Measurements from ENCODE around the gene TIMM17A.

Gene TIMM17A

GRCh38 chr1:201983380-201983805 is 28.1 kb downstream of the TIMM17A start:
- no peak for DNase-seq (ENCODE audit: low spot score)

GRCh38 chr1:201984446-201984845 is 29.1 kb downstream of the TIMM17A start:
- no peak for DNase-seq (ENCODE audit: low spot score)

GRCh38 chr1:201985355-201985754 is 30.1 kb downstream of the TIMM17A start:
- DNase-seq (ENCODE audit: low spot score), result no peak

- DNase-seq (ENCODE audit: low spot score), result no peak
Observed at GRCh38 chr1:201988601-201989000, 33.3 kb downstream of the TIMM17A start.

- DNase-seq (ENCODE audit: low spot score), result no peak
Observed at GRCh38 chr1:201989354-201990128, 34.2 kb downstream of the TIMM17A start.

- no peak for DNase-seq (ENCODE audit: low spot score)
Observed at GRCh38 chr1:201990427-201990826, 35.1 kb downstream of the TIMM17A start.

GRCh38 chr1:201999625-202000238 is 44.4 kb downstream of the TIMM17A start:
- peak; percentile 68 for DNase-seq (ENCODE audit: low spot score)

- no peak for DNase-seq (ENCODE audit: low spot score)
Observed at GRCh38 chr1:202002507-202002906, 47.2 kb downstream of the TIMM17A start.

- no peak for DNase-seq (ENCODE audit: low spot score)
Observed at GRCh38 chr1:202004711-202005110, 49.4 kb downstream of the TIMM17A start.

GRCh38 chr1:202005958-202006357 is 50.7 kb downstream of the TIMM17A start:
- DNase-seq (ENCODE audit: low spot score), result no peak

- DNase-seq (ENCODE audit: low spot score), result no peak
Observed at GRCh38 chr1:202007304-202007703, 52.0 kb downstream of the TIMM17A start.

- no peak for DNase-seq (ENCODE audit: low spot score)
Observed at GRCh38 chr1:202007805-202008489, 52.6 kb downstream of the TIMM17A start.

- DNase-seq (ENCODE audit: low spot score), result peak; percentile 78
Observed at GRCh38 chr1:202009326-202010179, 54.2 kb downstream of the TIMM17A start.

- DNase-seq (ENCODE audit: low spot score), result peak; percentile 26
Observed at GRCh38 chr1:202010180-202011015, 55.1 kb downstream of the TIMM17A start, which contains the start of gene ELF3. Gene ELF3 (plus strand): TSS chr1:202010587. CDS start chr1:202011137, 550 bp downstream.

GRCh38 chr1:202011994-202012393 is 56.7 kb downstream of the TIMM17A start:
- no peak for DNase-seq (ENCODE audit: low spot score)

- DNase-seq (ENCODE audit: low spot score), result no peak
Observed at GRCh38 chr1:202012544-202013478, 57.5 kb downstream of the TIMM17A start.

GRCh38 chr1:202013603-202014002 is 58.3 kb downstream of the TIMM17A start:
- no peak for DNase-seq (ENCODE audit: low spot score)

GRCh38 chr1:202014060-202014459 is 58.8 kb downstream of the TIMM17A start:
- DNase-seq (ENCODE audit: low spot score), result no peak

GRCh38 chr1:202014915-202015661 is 59.8 kb downstream of the TIMM17A start:
- no peak for DNase-seq (ENCODE audit: low spot score)

Data from germinal center (tissue), 1 donor.